Hematopoietic multipotent progenitor cell treated with erythropoietin and hydrocortisone succinate and interleukin-3 and kit ligand, for 6 days (in vitro differentiated cells): ENCODE measurements around the gene CAMTA2.
"Not testable (repeated sequence)": the region's sequence is repeated elsewhere in the genome, so short reads cannot be mapped to it uniquely, and the experiment has no call there.

Source experiments
- DNase-seq: peaks from one replicate; pipeline ENCODE4 v3.0.0-alpha.2; 2015

Gene CAMTA2

DNA sequence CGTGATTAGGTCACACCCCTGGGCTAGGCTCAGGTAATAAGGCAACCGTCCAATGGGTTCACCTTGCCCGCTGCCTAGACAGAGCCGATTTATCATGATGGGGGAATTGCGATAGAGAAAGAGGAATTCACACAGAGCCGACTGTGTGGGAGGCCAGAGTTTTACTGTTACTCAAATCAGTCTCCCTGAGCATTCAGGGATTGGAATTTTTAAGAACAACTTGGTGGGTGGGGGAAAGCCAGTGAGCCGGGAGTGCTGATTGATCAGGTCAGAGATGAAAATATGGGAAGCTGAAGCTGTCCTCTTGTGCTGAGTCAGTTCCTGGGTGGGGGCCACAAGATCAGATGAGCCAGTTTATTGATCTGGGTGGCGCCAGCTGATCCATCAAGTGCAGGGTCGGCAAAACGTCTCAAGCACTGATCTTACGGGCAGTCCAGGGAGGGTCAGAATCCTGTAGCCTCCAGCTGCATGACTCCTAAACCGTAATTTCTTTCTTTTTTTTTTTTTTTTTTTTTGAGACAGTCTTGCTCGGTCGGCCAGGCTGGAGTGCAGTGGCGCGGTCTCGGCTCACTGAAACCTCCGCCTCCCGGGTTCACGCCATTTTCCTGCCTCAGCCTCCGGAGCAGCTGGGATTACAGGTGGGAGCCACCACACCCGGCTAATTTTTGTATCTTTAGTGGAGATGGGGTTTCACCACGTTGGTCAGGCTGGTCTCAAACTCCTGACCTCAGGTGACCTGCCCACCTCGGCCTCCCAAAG lies 60.7 kb downstream of the CAMTA2 start:
- not testable (repeated sequence) for DNase-seq

DNA sequence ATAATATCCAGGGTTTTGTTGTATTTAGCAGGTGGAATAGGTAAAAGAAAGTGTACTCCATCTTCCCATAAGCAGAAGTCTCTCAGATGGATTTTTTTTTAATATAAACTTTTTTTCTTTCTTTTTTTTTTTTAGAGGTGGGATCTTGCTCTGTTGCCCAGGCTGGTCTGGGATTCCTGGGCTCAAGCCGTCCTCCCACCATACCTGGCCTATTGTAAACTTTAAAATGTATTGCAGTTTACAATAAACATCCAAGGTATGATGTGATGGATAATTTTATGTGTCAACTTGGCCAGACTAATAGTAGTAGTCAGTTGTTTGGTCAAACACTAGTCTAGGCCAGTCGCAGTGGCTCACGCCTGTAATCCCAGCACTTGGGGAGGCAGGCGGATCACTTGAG lies 66.2 kb downstream of the CAMTA2 start:
- no peak for DNase-seq

DNA sequence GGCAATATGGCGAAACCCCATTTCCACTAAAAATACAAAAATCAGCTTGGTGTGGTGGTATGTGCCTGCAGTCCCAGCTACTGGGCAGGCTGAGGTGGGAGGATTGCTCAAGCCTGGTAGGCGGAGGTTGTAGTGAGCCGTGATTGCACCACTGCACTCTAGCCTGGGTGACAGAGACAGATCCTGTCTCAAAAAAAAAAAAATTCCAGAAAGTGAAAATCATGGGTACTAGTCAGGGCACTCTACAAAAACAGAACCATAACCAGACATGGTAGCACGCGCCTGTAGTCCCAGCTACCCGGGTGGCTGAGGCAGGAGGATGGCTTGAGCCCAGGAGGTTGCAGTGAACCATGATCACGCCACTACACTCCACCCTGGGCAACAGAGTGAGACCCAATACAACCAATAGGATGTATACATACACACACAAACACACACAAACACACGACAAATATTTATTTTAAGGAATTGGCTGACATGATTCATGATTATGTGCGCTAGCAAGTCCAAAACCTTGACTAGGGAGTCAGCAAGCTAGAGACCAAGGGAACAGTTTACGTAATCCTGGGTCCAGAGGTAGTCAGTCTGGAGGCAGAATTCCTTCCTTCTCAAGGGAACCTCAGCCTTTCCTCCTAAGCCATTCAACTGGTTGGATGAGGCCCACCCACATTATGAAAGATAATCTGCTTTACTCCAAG lies 67.0 kb downstream of the CAMTA2 start:
- DNase-seq: no peak

DNA sequence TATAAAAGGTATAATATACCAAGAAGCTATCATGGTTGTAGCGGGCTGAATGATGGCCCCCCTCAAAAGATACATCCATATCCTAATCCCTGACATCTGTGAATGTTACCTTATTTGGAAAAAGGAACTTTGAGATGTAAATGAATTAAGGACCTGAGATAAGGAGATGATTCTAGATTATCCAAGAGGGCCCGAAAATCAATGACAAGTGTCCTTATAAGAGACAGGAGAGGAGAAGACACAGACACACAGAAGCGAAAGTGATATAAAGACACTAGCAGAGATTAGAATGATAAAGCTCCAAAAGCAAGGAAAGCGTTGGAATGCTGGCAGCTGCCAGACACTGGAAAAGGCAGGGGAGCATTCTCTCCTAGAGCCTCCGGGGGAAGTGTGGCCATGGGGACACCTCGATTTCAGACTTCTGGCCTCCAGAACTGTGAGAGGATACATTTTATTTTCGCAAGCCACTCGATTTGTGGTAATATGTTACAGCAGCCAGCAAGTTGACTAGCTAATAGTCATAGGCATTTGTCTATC lies 67.9 kb downstream of the CAMTA2 start:
- no peak for DNase-seq
